Measurements from ENCODE around the gene DYSF.

DNA sequence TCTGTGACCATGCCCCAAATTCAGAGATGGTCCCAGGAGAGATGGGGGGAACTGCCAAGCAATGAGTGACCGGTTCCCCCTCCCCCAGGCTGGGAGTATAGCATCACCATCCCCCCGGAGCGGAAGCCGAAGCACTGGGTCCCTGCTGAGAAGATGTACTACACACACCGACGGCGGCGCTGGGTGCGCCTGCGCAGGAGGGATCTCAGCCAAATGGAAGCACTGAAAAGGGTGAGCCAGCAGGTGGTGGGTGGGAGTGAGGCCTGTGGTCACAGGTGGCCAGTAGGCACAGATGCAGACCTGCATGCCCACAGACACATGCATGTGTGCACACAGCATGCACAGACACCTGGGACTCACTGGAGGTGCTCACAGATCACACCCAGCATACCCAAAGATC lies 117.2 kb downstream of the DYSF start:
- no peak for TF ChIP-seq CTCF (IDR thresholded peaks at IDR 0.05)
- no peak for TF ChIP-seq POLR2A (IDR thresholded peaks at IDR 0.05)
